ENCODE results near the gene LAPTM5. TPM values are rescaled to one million over a fixed set of nuclear protein-coding genes. Genes with fewer than 3 reads are reported as not detected.

The LAPTM5 gene
- total and polyA plus RNA-seq, 10 of the 15 experiments (the other 5 are each of a cell fraction or from before 2014, with no cell fraction given) = 24.1 to 1,034 (median 687) TPM

GRCh38 chr1:30745834-30746208, 11.8 kb downstream of the LAPTM5 start (continued):
- TF ChIP-seq USF2 (IDR thresholded peaks at IDR 0.05; ENCODE audit: borderline replicate concordance, low read depth, low read length) (peak; percentile 74), NFYB (IDR thresholded peaks at IDR 0.05; ENCODE audit: insufficient read depth, low read depth, low read length) (no peak), CHD1 (IDR thresholded peaks at IDR 0.05; ENCODE audit: low read depth, low read length) (no peak), RAD51 (IDR thresholded peaks at IDR 0.05) (peak; percentile 94), SKIL (IDR thresholded peaks at IDR 0.05; ENCODE audit: low read depth, poor library complexity, severe bottlenecking) (no peak), YY1 (IDR thresholded peaks at IDR 0.05; ENCODE audit: low read depth, low read length) (no peak), IRF4 (IDR thresholded peaks at IDR 0.05; ENCODE audit: low read depth, low read length) (no peak), TBL1XR1 (IDR thresholded peaks at IDR 0.05; ENCODE audit: low read depth, low read length) (peak; percentile 7; the same call in 1 of the 2 replicates), ATF3 (IDR thresholded peaks at IDR 0.05; ENCODE audit: borderline replicate concordance, extremely low read depth, low read depth, low read length) (peak; percentile 61; the same call in 1 of the 2 replicates), ASH2L (IDR thresholded peaks at IDR 0.05; ENCODE audit: borderline replicate concordance, low read depth) (no peak), RUNX3 (IDR thresholded peaks at IDR 0.05; ENCODE audit: low read length) (no peak), SP1 (IDR thresholded peaks at IDR 0.05; ENCODE audit: low read depth, low read length) (no peak), NFYA (IDR thresholded peaks at IDR 0.05; ENCODE audit: borderline replicate concordance, low read depth, low read length) (no peak), CHD2 (IDR thresholded peaks at IDR 0.05; ENCODE audit: borderline replicate concordance, low read depth, low read length) (no peak), FOXK2 (IDR thresholded peaks at IDR 0.05) (no peak), BCLAF1 (IDR thresholded peaks at IDR 0.05) (no peak), IKZF1 (conservative IDR thresholded peaks at IDR 0.05) (0 out of 2 replicates have a peak, but pooled peaks have one; percentile 35), BHLHE40 (IDR thresholded peaks at IDR 0.05; ENCODE audit: borderline replicate concordance in 1 of 2, low read depth in 2 of 2, low read length in 1 of 2) (no peak), FOXM1 (IDR thresholded peaks at IDR 0.05; ENCODE audit: low read depth, low read length) (no peak), NBN (IDR thresholded peaks at IDR 0.05) (no peak), ZNF687 (IDR thresholded peaks at IDR 0.05) (peak; percentile 77; the same call in 1 of the 2 replicates)

Measured in GM12878 (cell line).